Measurements from ENCODE around the gene STIP1.

Gene STIP1

GRCh38 chr11:64203421-64204079, 17.6 kb downstream of the STIP1 start:
- DNase-seq: no peak

- DNase-seq: no peak
These were observed 18.1 kb downstream of the STIP1 start for GRCh38 chr11:64204080-64204440.

GRCh38 chr11:64204464-64204989, 18.6 kb downstream of the STIP1 start:
- DNase-seq: peak; percentile 97

- DNase-seq: peak; percentile 32
These were observed 20.7 kb downstream of the STIP1 start, which contains the start of gene FERMT3 for GRCh38 chr11:64206457-64207255. Gene FERMT3, plus strand, starts transcription at chr11:64206721. Its CDS starts 644 bp downstream, at chr11:64207365.

DNA sequence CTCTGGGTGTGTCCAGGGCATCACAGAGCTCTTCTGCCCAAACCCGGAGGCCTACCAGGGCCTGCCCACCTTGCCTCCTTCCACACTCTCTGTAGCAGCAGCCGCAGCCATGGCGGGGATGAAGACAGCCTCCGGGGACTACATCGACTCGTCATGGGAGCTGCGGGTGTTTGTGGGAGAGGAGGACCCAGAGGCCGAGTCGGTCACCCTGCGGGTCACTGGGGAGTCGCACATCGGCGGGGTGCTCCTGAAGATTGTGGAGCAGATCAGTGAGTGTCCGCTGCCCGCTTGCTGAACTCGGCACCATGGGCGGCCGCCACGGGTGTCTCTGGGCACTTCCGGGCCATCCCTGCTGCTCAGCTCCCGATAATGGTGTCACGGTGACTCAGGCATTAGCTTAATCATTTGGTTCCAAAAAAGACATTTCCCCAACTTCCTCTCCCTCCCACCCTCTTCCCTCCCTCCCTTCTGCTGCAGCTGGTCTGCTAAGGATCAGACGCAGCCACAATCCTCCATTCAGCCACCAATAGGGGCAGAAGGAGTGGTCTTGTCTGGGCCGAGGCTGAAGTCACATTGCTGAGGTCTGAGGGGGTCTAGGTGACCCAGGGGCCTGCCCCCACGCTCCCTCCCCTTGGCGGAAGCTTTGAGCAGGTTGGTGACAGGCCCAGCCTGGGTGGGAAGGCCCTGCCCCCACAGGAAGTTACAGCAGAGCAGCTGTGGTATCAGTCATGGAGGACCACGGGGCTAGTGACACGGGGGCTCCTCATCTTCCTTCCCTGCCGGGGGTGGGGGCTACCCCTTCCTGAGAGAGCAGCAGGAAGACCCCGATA, 21.5 kb downstream of the STIP1 start:
- DNase-seq: peak; percentile 23

DNA sequence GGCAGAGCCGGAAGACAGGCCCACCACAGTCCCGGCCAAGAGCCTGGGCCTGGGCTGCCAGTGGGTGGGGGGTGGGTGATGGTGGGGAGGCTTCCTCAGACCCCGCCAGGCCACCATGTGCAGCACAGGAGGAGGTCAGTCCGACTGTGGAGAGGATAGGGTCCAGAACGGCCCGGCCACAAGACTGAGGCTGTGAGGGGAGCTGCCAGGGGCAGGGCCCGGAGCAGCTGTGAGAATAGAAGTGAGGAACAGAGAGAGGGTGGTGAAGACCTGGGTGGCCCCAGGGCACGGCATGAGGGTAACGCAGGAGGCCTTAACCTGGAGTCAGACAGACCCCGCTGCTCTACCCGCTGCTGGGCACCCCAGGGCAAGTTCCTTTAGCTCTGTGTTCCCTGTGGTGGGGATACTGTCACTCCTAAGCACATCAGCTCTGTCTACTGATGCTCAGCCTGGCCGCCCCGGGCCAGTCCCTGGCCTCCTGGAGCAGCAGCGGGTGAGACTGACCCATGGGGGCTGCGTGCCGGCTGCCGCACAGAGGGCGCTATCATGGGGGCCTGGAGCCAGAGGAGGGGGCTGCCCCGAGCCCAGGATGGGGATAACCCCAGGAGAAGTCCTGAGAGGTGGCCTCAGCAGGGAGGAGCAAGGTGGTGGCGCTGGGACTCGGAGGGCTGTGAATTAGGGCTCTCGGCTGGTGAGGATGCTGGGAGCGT, 22.3 kb downstream of the STIP1 start:
- DNase-seq: no peak

- no peak for DNase-seq
These were observed 23.0 kb downstream of the STIP1 start for GRCh38 chr11:64208796-64209562.

DNA sequence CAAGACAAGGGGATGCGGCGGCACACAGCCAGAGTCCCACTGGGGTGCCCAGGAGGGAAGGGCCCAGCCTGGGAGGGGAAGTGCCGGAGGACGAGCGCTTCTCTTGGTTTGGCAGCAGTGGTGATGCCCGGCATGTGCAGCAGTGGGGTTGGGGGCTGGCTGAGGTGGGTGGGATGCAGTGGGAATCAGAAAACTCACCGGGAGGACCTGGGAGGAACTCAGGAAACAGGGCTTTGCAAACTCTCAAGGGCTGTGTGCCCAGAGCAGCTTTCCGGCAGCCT, 23.5 kb downstream of the STIP1 start:
- no peak for DNase-seq

GRCh38 chr11:64210301-64211020, 24.5 kb downstream of the STIP1 start:
- no peak for DNase-seq

DNA sequence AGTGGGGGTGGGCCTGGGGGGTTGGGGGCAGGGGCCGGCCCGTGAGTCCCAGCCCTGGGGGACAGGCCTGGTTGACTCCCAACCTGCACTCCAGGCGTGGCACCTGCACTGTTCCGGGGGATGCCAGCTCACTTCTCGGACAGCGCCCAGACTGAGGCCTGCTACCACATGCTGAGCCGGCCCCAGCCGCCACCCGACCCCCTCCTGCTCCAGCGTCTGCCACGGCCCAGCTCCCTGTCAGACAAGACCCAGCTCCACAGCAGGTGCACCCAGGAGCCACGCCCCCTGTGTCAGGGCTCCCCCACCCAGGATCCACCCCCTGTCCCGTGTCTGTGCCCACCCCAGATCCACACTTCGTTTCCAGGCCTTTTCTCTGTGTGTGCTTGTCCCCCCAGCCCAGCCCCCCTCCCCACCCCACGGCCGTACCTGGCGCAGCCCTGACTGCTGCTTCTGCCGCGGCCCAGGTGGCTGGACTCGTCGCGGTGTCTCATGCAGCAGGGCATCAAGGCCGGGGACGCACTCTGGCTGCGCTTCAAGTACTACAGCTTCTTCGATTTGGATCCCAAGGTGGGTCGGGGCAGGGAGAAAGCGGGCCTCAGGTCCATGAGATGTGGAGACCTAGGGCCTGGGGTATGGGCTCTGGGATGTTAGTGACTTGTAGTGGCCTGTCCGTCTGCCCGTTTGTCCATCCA, 25.4 kb downstream of the STIP1 start:
- DNase-seq: no peak

DNA sequence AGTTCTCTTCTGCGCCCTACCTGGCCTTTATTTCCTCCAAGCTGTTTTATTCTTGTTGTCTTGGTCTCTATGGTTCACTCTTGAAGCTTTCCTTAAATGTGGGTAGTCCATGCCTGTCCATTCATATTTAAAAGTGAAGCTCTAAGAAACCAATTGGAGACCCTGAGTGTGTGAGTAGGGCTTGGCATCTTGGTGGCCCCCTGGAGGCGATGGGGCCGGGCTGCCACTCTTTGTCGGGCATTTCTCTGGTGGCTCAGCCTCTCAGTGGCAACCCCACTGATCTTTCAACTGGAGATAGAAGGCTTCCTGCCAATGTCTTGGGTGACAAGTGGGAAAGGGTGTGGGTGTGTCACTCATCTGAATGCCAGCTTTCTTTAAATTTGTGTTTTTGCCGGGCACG, 30.9 kb downstream of the STIP1 start:
- no peak for DNase-seq

DNA sequence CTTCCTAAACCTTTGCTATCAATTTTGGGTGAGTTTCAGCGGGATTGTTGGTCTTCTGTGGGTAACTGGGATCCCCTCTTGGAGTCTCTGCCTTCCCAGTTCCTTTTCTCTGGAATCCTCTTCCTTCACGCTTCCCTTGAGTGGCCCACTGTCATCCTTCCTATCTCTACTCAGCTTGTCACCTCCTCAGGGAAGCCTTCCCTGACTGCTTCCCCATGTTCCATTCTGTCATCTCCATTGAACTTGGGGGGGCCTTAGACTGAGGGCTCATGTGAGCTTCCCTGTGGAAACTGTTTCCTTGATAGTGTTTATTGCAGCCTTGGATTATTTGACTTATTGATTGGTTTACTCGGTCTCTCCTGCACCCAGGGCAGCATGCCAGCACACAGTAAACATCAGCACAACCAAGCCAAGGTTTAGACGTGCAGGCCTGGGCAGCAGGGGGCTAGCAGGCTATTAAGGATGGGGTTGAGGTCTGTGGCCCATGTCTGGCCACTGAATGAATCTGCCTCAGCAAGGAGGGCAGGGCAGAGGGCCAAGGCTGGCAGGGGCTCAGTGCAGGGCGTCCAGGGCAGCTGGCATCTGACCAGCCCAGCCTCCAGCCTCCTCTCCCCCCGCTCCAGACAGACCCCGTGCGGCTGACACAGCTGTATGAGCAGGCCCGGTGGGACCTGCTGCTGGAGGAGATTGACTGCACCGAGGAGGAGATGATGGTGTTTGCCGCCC, 32.8 kb downstream of the STIP1 start:
- DNase-seq: no peak

DNA sequence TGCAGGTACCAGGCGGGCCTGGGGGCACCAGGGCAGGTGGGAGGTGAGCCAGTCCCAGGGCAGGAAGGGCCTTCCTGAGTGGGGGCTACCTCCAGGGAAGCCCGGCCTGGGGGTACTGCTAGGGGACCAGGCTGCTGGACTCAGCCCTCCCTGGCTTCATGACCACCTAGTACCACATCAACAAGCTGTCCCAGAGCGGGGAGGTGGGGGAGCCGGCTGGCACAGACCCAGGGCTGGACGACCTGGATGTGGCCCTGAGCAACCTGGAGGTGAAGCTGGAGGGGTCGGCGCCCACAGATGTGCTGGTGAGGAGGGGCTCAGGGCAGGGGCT, 33.3 kb downstream of the STIP1 start:
- DNase-seq: no peak

DNA sequence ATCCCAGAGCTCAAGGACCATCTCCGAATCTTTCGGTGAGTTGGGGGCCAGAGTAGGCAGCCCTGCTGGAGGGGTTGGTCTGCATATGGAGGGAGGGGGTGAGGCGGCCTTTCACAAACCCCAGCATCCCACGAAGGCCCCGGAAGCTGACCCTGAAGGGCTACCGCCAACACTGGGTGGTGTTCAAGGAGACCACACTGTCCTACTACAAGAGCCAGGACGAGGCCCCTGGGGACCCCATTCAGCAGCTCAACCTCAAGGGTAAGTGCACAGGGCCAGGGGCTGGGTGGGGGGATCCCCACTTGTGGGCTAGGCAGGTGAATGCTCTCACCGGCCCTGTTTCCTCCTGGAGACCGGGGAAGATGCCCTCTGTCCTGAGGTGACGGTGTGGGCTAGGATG, 33.8 kb downstream of the STIP1 start:
- DNase-seq: no peak

- DNase-seq: no peak
These were observed 34.3 kb downstream of the STIP1 start for GRCh38 chr11:64220271-64220670.

DNA sequence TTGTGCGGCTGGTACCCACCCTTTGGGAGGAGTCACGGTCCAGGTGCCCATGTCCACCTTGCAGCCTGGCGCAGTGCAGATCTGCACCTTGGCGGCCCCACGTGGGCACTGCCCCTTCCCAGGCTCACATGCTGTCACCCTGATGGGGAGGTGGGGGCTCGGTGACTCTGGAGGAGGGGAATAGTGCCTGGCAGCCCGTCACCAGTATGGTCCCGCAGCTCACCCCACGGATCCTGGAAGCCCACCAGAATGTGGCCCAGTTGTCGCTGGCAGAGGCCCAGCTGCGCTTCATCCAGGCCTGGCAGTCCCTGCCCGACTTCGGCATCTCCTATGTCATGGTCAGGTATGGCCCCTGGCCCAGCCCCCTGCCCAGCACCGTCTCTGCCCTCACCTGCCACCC, 34.8 kb downstream of the STIP1 start:
- DNase-seq: no peak

DNA sequence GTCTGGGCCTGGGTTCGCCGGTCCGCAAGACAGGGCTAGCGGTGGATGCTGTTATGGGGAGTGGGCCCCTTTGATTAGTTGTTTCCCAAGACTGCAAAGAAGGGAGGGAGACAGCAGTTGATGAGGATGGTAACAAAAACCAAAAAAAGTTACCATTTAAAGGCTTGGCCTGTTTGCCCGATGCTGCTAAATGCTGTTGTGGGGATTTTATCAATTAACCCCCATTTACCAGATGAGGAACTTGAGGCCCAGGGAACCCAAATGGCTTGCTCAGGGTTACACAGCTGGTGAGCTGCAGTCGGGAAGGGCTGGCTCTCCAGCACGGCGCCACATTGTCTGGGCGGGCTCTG, 36.7 kb downstream of the STIP1 start:
- DNase-seq: no peak

DNA sequence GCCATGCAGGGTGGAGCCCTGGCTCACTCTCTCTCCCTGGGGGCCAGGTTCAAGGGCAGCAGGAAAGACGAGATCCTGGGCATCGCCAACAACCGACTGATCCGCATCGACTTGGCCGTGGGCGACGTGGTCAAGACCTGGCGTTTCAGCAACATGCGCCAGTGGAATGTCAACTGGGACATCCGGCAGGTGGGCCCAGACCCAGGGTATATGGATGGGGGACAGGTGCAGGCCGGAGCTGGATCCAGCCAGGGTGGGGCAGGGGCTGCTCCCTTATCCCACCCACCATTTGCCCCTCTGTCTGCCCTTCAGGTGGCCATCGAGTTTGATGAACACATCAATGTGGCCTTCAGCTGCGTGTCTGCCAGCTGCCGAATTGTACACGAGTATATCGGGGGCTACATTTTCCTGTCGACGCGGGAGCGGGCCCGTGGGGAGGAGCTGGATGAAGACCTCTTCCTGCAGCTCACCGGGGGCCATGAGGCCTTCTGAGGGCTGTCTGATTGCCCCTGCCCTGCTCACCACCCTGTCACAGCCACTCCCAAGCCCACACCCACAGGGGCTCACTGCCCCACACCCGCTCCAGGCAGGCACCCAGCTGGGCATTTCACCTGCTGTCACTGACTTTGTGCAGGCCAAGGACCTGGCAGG, 37.2 kb downstream of the STIP1 start:
- DNase-seq: no peak

- no peak for DNase-seq
These were observed 38.4 kb downstream of the STIP1 start for GRCh38 chr11:64224151-64224890.

Measured in RPMI8226 (cell line).